ENCODE measurements around the gene LPP.
A peak's percentile ranks its signal among the peaks of the same experiment; 100 is the strongest.

Gene LPP

GRCh38 chr3:188299708-188300107 lies 145.8 kb downstream of the LPP start:
- Mint-ChIP-seq H3K4me1 (peaks cover 72% of the 10 kb centered on the region), H3K36me3 (peaks cover 6% of the 10 kb centered on the region), H3K27ac (peak overlapping the region; percentile 90), H3K4me3 (peak overlapping the region; percentile 49), H3K9me3 (peaks cover 3% of the 10 kb centered on the region)
- DNase-seq (ENCODE audit: low spot score in 2 of 2) (no peak), ATAC-seq (peak; percentile 38)

DNA sequence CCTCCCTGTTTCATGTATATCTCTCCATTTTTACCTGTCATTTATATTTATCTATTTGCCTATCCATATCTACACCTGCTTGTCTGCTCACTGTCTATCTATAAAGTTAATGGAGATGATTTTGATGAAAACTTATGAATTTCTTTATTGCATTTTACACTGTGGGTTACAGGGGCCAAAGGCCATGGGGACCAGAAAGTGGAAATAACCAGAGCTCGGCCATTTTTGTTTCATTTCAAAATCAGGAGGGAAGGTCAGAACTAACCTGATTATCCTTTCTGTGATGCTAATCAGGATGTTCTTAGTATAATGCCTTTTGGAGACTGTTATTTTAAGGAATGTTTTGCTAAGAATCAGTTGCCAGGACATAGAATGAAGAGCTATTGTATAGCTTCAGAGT lies 147.2 kb downstream of the LPP start:
- DNase-seq (ENCODE audit: low spot score in 2 of 2) (no peak), ATAC-seq (no peak)
- Mint-ChIP-seq H3K4me3 (no peak overlapping the region), H3K36me3 (peaks cover 6% of the 10 kb centered on the region), H3K4me1 (peaks cover 58% of the 10 kb centered on the region), H3K27ac (no peak overlapping the region), H3K9me3 (peaks cover 3% of the 10 kb centered on the region)

DNA sequence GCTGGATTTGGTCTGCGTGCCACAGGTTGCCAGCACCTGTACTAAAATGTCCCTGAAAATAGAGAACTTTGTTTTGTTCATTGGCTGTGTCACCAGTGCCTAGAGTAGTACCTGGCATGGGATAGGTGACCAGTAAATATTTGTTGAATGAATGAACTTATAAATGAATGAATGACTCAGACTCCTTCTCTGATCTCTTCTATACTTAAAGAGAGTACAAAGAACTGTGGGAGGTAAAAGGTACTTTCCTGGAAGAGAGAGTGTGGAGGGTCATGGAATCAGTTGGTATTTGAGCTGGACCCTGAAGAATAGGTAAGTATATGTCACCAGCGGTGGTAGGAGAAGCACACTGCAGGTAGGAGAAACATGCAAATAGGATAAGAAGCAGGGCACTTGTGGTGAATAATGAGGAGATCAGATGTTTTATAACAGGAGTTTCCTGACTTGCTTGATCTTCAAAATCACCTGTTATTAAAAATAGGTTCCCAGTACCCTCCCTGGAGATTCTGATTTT lies 149.4 kb downstream of the LPP start:
- peaks cover 40% of the 10 kb centered on the region for H3K4me1 Mint-ChIP-seq

GRCh38 chr3:188303823-188304222 lies 149.9 kb downstream of the LPP start:
- Mint-ChIP-seq H3K27ac (no peak overlapping the region), H3K4me3 (no peak overlapping the region), H3K9me3 (no peaks in the 10 kb centered on the region), H3K36me3 (peaks cover 6% of the 10 kb centered on the region), H3K4me1 (peaks cover 37% of the 10 kb centered on the region)
- ATAC-seq (no peak), DNase-seq (ENCODE audit: low spot score in 2 of 2) (no peak)

More for the DNA sequence above, 149.4 kb downstream of the LPP start:
- H3K9me3 Mint-ChIP-seq: no peaks in the 10 kb centered on the region
- peaks cover 6% of the 10 kb centered on the region for H3K36me3 Mint-ChIP-seq
- H3K27ac Mint-ChIP-seq: no peak overlapping the region
- DNase-seq (ENCODE audit: low spot score in 2 of 2) (no peak), ATAC-seq (no peak)
- H3K4me3 Mint-ChIP-seq: no peak overlapping the region

DNA sequence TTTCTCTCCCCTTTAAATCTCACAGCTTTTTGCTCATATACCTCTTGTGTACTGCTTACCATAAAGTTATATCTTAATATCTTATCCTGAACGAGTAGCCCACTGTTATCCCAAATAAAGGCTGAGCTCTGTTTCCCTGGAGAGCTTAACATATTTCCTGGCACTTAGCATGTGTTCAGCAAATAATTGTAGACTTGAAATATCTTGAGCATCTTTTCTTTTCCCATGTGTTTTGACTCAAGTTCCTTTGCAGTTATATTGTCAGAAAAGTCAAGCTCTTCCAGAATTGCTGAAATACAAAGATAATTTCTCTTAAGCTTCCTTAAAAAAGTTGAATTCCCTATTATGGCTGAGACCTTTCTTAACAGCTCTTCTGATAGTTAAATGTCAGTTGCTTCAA lies 150.5 kb downstream of the LPP start:
- Mint-ChIP-seq H3K9me3 (no peaks in the 10 kb centered on the region), H3K4me1 (peaks cover 37% of the 10 kb centered on the region), H3K36me3 (peaks cover 1% of the 10 kb centered on the region), H3K27ac (no peak overlapping the region), H3K4me3 (no peak overlapping the region)
- DNase-seq (ENCODE audit: low spot score in 2 of 2) (no peak), ATAC-seq (no peak)

- peaks cover 42% of the 10 kb centered on the region for H3K4me1 Mint-ChIP-seq
- ATAC-seq: no peak
- no peaks in the 10 kb centered on the region for H3K9me3 Mint-ChIP-seq
- peaks cover 9% of the 10 kb centered on the region for H3K36me3 Mint-ChIP-seq
- H3K27ac Mint-ChIP-seq: no peak overlapping the region
- DNase-seq (ENCODE audit: low spot score in 2 of 2): no peak
- no peak overlapping the region for H3K4me3 Mint-ChIP-seq
Observed at GRCh38 chr3:188305220-188305619, 151.3 kb downstream of the LPP start.

- Mint-ChIP-seq H3K27ac (no peak overlapping the region), H3K36me3 (peaks cover 13% of the 10 kb centered on the region), H3K4me1 (peaks cover 40% of the 10 kb centered on the region), H3K4me3 (no peak overlapping the region), H3K9me3 (no peaks in the 10 kb centered on the region)
- no peak for ATAC-seq
- no peak for DNase-seq (ENCODE audit: low spot score in 2 of 2)
Observed at GRCh38 chr3:188306435-188307005, 152.6 kb downstream of the LPP start.

- peak in 1 of 2 donors; percentile 70 for DNase-seq (ENCODE audit: low spot score in 2 of 2)
- Mint-ChIP-seq H3K4me3 (peak overlapping the region; percentile 44), H3K36me3 (peaks cover 13% of the 10 kb centered on the region), H3K9me3 (no peaks in the 10 kb centered on the region), H3K27ac (peak overlapping the region; percentile 65), H3K4me1 (peaks cover 22% of the 10 kb centered on the region)
- ATAC-seq: peak; percentile 95
Observed at GRCh38 chr3:188309437-188310269, 155.7 kb downstream of the LPP start.

DNA sequence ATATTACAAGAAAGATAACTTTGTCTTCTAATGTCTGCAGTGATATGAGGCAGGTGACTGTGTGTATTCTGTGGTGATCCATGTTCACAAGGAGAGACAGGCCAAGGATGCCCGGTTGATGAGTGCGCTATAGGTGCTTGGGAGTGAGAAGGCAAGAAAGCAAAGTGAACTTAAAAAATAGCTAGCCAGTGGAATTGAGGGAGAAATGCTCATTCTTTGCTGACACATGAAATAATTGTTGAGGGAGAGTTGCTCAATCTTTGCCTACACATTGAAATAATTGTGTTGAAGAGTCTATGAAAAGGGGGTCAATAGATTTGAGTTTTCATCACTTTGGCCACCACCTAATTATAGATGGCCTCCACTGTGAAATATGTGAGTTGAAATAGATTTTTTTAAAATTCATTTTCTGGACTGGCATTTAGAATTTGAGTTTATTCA lies 156.3 kb downstream of the LPP start:
- no peaks in the 10 kb centered on the region for H3K9me3 Mint-ChIP-seq
- ATAC-seq (no peak), DNase-seq (ENCODE audit: low spot score in 2 of 2) (no peak)
- peak overlapping the region; percentile 44 for H3K4me3 Mint-ChIP-seq
- H3K27ac Mint-ChIP-seq: peak overlapping the region; percentile 65
- peaks cover 13% of the 10 kb centered on the region for H3K36me3 Mint-ChIP-seq
- H3K4me1 Mint-ChIP-seq: peaks cover 22% of the 10 kb centered on the region

- Mint-ChIP-seq H3K4me3 (no peak overlapping the region), H3K27ac (no peak overlapping the region), H3K4me1 (peaks cover 20% of the 10 kb centered on the region), H3K36me3 (peaks cover 8% of the 10 kb centered on the region), H3K9me3 (no peaks in the 10 kb centered on the region)
- DNase-seq (ENCODE audit: low spot score in 2 of 2) (no peak), ATAC-seq (no peak)
Observed at GRCh38 chr3:188315553-188315952, 161.6 kb downstream of the LPP start.

- peaks cover 7% of the 10 kb centered on the region for H3K36me3 Mint-ChIP-seq
- no peaks in the 10 kb centered on the region for H3K9me3 Mint-ChIP-seq
- H3K27ac Mint-ChIP-seq: no peak overlapping the region
- H3K4me3 Mint-ChIP-seq: no peak overlapping the region
- DNase-seq (ENCODE audit: low spot score in 2 of 2) (no peak), ATAC-seq (no peak)
- peaks cover 22% of the 10 kb centered on the region for H3K4me1 Mint-ChIP-seq
Observed at GRCh38 chr3:188316021-188316722, 162.2 kb downstream of the LPP start.

- H3K9me3 Mint-ChIP-seq: no peaks in the 10 kb centered on the region
- no peak overlapping the region for H3K27ac Mint-ChIP-seq
- peaks cover 7% of the 10 kb centered on the region for H3K36me3 Mint-ChIP-seq
- no peak overlapping the region for H3K4me3 Mint-ChIP-seq
- ATAC-seq (peak; percentile 58), DNase-seq (ENCODE audit: low spot score in 2 of 2) (peak in 1 of 2 donors; percentile 58)
- peaks cover 22% of the 10 kb centered on the region for H3K4me1 Mint-ChIP-seq
Observed at GRCh38 chr3:188316723-188317070, 162.7 kb downstream of the LPP start.

DNA sequence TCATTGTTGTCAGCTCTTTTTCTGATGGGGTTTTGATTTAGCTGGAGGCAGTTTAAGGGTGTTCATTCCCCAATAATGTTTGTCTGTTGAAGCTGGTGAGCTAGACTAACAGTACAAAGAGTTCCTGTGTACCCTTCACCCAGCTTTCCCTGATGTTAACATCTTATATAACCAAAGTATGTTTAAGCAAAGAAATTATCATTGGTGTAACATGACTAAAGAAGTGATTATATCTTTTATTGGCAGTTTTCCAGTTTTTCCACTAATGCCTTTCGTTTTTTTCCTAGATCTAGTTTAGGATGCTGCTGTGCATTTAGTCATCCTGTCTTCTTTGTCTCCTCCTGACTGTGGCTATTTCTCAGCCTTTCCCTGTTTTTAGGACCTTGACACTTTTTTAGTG lies 165.6 kb downstream of the LPP start:
- ATAC-seq: no peak
- Mint-ChIP-seq H3K9me3 (peaks cover 4% of the 10 kb centered on the region), H3K27ac (no peak overlapping the region), H3K36me3 (peaks cover 7% of the 10 kb centered on the region), H3K4me3 (no peak overlapping the region), H3K4me1 (peaks cover 48% of the 10 kb centered on the region)
- DNase-seq (ENCODE audit: low spot score in 2 of 2): no peak

DNA sequence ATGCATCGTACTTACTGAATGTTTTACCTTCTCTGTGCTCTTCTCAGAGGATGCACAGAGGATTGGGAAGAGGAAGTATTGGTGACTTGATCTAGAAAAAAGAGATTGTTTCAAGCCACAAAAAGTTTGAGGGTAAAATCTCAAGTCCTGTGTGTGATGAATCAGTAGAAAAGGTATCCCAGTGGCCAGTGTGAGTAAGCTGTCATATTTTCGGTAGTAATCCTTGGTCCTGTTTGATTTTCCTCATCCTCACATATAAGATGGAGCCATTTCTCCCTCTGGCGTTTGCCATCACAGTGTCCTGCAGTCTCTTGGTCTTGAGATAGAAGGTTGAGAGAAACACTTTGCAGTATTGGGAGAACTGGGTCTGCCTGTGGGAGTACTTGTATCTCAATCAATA lies 166.8 kb downstream of the LPP start:
- ATAC-seq: no peak
- peaks cover 4% of the 10 kb centered on the region for H3K9me3 Mint-ChIP-seq
- no peak for DNase-seq (ENCODE audit: low spot score in 2 of 2)
- peaks cover 50% of the 10 kb centered on the region for H3K4me1 Mint-ChIP-seq
- H3K4me3 Mint-ChIP-seq: no peak overlapping the region
- H3K36me3 Mint-ChIP-seq: peaks cover 7% of the 10 kb centered on the region
- H3K27ac Mint-ChIP-seq: no peak overlapping the region

GRCh38 chr3:188321258-188321657 lies 167.3 kb downstream of the LPP start:
- no peak overlapping the region for H3K27ac Mint-ChIP-seq
- ATAC-seq (no peak), DNase-seq (ENCODE audit: low spot score in 2 of 2) (no peak)
- peaks cover 4% of the 10 kb centered on the region for H3K9me3 Mint-ChIP-seq
- no peak overlapping the region for H3K4me3 Mint-ChIP-seq
- peaks cover 48% of the 10 kb centered on the region for H3K4me1 Mint-ChIP-seq
- H3K36me3 Mint-ChIP-seq: peaks cover 7% of the 10 kb centered on the region
